PC-3 (cell line): ENCODE measurements around the gene CENPA. TPM values are rescaled to one million over a fixed set of nuclear protein-coding genes. Genes with fewer than 3 reads are reported as not detected.

Experiments used
- ATAC-seq: fragments of 200-7000 bp; cut with Tn5 transposase; 2 replicates; pipeline ENCODE4 v1.9.1; 2020; ENCODE audit warnings: mild to moderate bottlenecking, moderate library complexity
- BruUV-seq: library from RNA; stranded (reverse); fragments of 400-500 nt; replicated peaks from 2 replicates; lab custom pipeline; 2021; lab: Mats Ljungman, UMichigan
- CTCF ChIA-PET: fragments of 300-600 bp; sonication (Branson Sonifier 250); formaldehyde crosslinking; loops from one replicate; lab custom pipeline; 2022; ENCODE audit warnings: antibody characterized with exemption; lab: Charles Lee
- POLR2A ChIA-PET: fragments of 300-600 bp; sonication (Branson Sonifier 250); formaldehyde crosslinking; loops from one replicate; lab custom pipeline; 2022; ENCODE audit warnings: antibody characterized with exemption; ENCODE audit not compliant: unreplicated experiment; lab: Charles Lee
- DNase-seq: peaks from one replicate; pipeline ENCODE4 v3.0.0-alpha.2; 2015
- H2AFZ ChIP-seq: fragments of 300-600 bp; sonication (generic); 2 replicates; pipeline ENCODE4 v1.6.0; 2016; ENCODE audit warnings: antibody characterized with exemption, low read length
- H3F3A ChIP-seq: fragments of 300-600 bp; sonication (generic); one replicate; pipeline ENCODE4 v1.6.0; 2017; ENCODE audit warnings: antibody characterized with exemption, low read length, control low read depth, mild to moderate bottlenecking; ENCODE audit not compliant: unreplicated experiment
- H3K27ac ChIP-seq: fragments of 300-600 bp; sonication (generic); 2 replicates; pipeline ENCODE4 v1.5.1; 2016; ENCODE audit warnings: mild to moderate bottlenecking, low read length
- H3K27me3 ChIP-seq: fragments of 300-600 bp; sonication (generic); 2 replicates; pipeline ENCODE4 v1.6.1; 2016; ENCODE audit warnings: low read length, mixed read lengths
- H3K36me3 ChIP-seq: fragments of 300-600 bp; sonication (generic); 2 replicates; pipeline ENCODE4 v1.6.1; 2016; ENCODE audit warnings: low read depth, mixed run types, low read length, mixed read lengths
- H3K4me1 ChIP-seq: fragments of 300-600 bp; sonication (generic); 2 replicates; pipeline ENCODE4 v1.5.1; 2016; ENCODE audit warnings: low read length; ENCODE audit not compliant: insufficient read depth
- H3K4me2 ChIP-seq: fragments of 300-600 bp; sonication (generic); 2 replicates; pipeline ENCODE4 v1.6.0; 2016; ENCODE audit warnings: low read length
- H3K4me3 ChIP-seq: fragments of 300-600 bp; sonication (generic); 2 replicates; pipeline ENCODE4 v1.5.1; 2016; ENCODE audit warnings: mild to moderate bottlenecking, low read length, mixed read lengths
- H3K79me2 ChIP-seq: fragments of 300-600 bp; sonication (generic); 2 replicates; pipeline ENCODE4 v1.6.1; 2017; ENCODE audit warnings: low read length, mixed read lengths
- H3K9ac ChIP-seq: fragments of 300-600 bp; sonication (generic); 2 replicates; pipeline ENCODE4 v1.6.0; 2016; ENCODE audit warnings: mild to moderate bottlenecking, low read length
- H3K9me2 ChIP-seq: fragments of 300-600 bp; sonication (generic); replicated peaks from 2 replicates; pipeline ENCODE4 v1.6.1; 2016; ENCODE audit warnings: mixed run types, low read length, mixed read lengths
- H3K9me3 ChIP-seq: fragments of 300-600 bp; sonication (generic); 2 replicates; pipeline ENCODE4 v1.6.1; 2016; ENCODE audit warnings: low read length, mixed read lengths
- H4K20me1 ChIP-seq: fragments of 300-600 bp; sonication (generic); 2 replicates; pipeline ENCODE4 v1.6.1; 2016; ENCODE audit warnings: low read length, mixed read lengths
- CTCF ChIP-seq: fragments of 300-600 bp; sonication (generic); conservative IDR thresholded peaks from 2 replicates; pipeline ENCODE4 v1.5.1; 2017; ENCODE audit warnings: antibody characterized with exemption, low read depth, mild to moderate bottlenecking, low read length
- EZH2 ChIP-seq: fragments of 300-600 bp; sonication (generic); IDR thresholded peaks from one replicate; pipeline ENCODE4 v1.6.1; 2017; ENCODE audit warnings: antibody characterized with exemption, mild to moderate bottlenecking, low read length; ENCODE audit not compliant: unreplicated experiment
- EZH2phosphoT487 ChIP-seq: fragments of 300-600 bp; sonication (generic); IDR thresholded peaks from 2 replicates; pipeline ENCODE4 v1.6.1; 2018; ENCODE audit warnings: mild to moderate bottlenecking, antibody characterized with exemption, low read length, borderline replicate concordance
- intact Hi-C: fragments of 100-400 bp; cut with micrococcal nuclease; formaldehyde crosslinking; loops from 2 replicates; pipeline ENCODE4 v1.9.0; 2023
- total RNA-seq: library from RNA; depleted of rRNA; stranded (reverse); fragments of >200 nt; gene quantifications from 2 replicates; pipeline ENCODE4 v1.2.3, GENCODE V29; 2014

CENPA gene
- total RNA-seq, 1 experiment from 2014 or later, result 40.8 TPM

GRCh38 chr2:26807788-26808460, 22.1 kb downstream of the CENPA start:
- Histone ChIP-seq H3K9me2 (no peaks in the 10 kb centered on the region), H4K20me1 (no peaks in the 10 kb centered on the region), H3K79me2 (no peaks in the 10 kb centered on the region), H3K9me3 (no peaks in the 10 kb centered on the region), H3K36me3 (no peaks in the 10 kb centered on the region), H3K4me1 (peaks cover 15% of the 10 kb centered on the region), H3K4me2 (no peak overlapping the region), H3K27me3 (no peaks in the 10 kb centered on the region), H3K4me3 (no peak overlapping the region), H3F3A (peaks cover 8% of the 10 kb centered on the region), H2AFZ (no peak overlapping the region), H3K9ac (no peak overlapping the region), H3K27ac (no peak overlapping the region)
- ATAC-seq (no peak), DNase-seq (no peak)
- TF ChIP-seq EZH2 (no peak), EZH2phosphoT487 (no peak), CTCF (no peak)
- ChIA-PET CTCF (no interaction called here), POLR2A (no interaction called here)
- no TSS peak for BruUV-seq
- intact Hi-C loops, result no loop called here

- no peaks in the 10 kb centered on the region for H3K79me2 ChIP-seq
- no peaks in the 10 kb centered on the region for H3K27me3 ChIP-seq
- no peaks in the 10 kb centered on the region for H4K20me1 ChIP-seq
- CTCF ChIA-PET, result no interaction called here
- intact Hi-C loops, result no loop called here
- ATAC-seq (no peak), DNase-seq (no peak)
- H3K9me2 ChIP-seq, result no peaks in the 10 kb centered on the region
- H3K4me2 ChIP-seq, result no peak overlapping the region
- H2AFZ ChIP-seq, result no peak overlapping the region
- H3K9me3 ChIP-seq, result no peaks in the 10 kb centered on the region
- H3K9ac ChIP-seq, result no peak overlapping the region
- H3K4me1 ChIP-seq, result peaks cover 15% of the 10 kb centered on the region
- H3F3A ChIP-seq, result peaks cover 8% of the 10 kb centered on the region
- POLR2A ChIA-PET, result no interaction called here
- no peaks in the 10 kb centered on the region for H3K36me3 ChIP-seq
- BruUV-seq, result no TSS peak
- no peak overlapping the region for H3K4me3 ChIP-seq
- TF ChIP-seq EZH2 (no peak), EZH2phosphoT487 (no peak), CTCF (no peak)
- H3K27ac ChIP-seq, result no peak overlapping the region
Observed at GRCh38 chr2:26809211-26809610, 23.4 kb downstream of the CENPA start.

- ATAC-seq (no peak), DNase-seq (no peak)
- H3K4me2 ChIP-seq, result no peak overlapping the region
- H3K9me3 ChIP-seq, result no peaks in the 10 kb centered on the region
- H4K20me1 ChIP-seq, result no peaks in the 10 kb centered on the region
- no peak for TF ChIP-seq EZH2phosphoT487
- TF ChIP-seq CTCF, result no peak
- no peak for TF ChIP-seq EZH2
- POLR2A ChIA-PET, result no interaction called here
- H3K9me2 ChIP-seq, result no peaks in the 10 kb centered on the region
- H3K79me2 ChIP-seq, result no peaks in the 10 kb centered on the region
- H2AFZ ChIP-seq, result no peak overlapping the region
- no peaks in the 10 kb centered on the region for H3K27me3 ChIP-seq
- no peak overlapping the region for H3K4me3 ChIP-seq
- BruUV-seq, result no TSS peak
- no peak overlapping the region for H3K27ac ChIP-seq
- CTCF ChIA-PET, result no interaction called here
- H3F3A ChIP-seq, result peaks cover 3% of the 10 kb centered on the region
- H3K36me3 ChIP-seq, result no peaks in the 10 kb centered on the region
- intact Hi-C loops, result no loop called here
- H3K9ac ChIP-seq, result no peak overlapping the region
- H3K4me1 ChIP-seq, result peaks cover 13% of the 10 kb centered on the region
Observed at GRCh38 chr2:26809876-26810577, 24.2 kb downstream of the CENPA start.
